Muscle of leg (tissue), 11 donors: ENCODE data around the gene KRTAP10-3. TPM values are rescaled to one million over a fixed set of nuclear protein-coding genes. Genes with fewer than 3 reads are reported as not detected.
A peak's percentile ranks its signal among the peaks of the same experiment; 100 is the strongest.
"Not testable (repeated sequence)": the region's sequence is repeated elsewhere in the genome, so short reads cannot be mapped to it uniquely, and the experiment has no call there.

ENCODE experiments used
- DNase-seq: peaks from one replicate; pipeline ENCODE4 v3.0.0; 2013
- H3K27ac ChIP-seq: one replicate; pipeline ENCODE4 v1.5.1; 2013; ENCODE audit warnings: mild to moderate bottlenecking, low read length, control low read depth
- H3K27me3 ChIP-seq: one replicate; pipeline ENCODE4 v1.6.1; 2013; ENCODE audit warnings: low read length; ENCODE audit not compliant: control insufficient read depth, insufficient read depth
- H3K36me3 ChIP-seq: one replicate; pipeline ENCODE4 v1.6.1; 2013; ENCODE audit warnings: low read length; ENCODE audit not compliant: control insufficient read depth, insufficient read depth
- H3K4me1 ChIP-seq: one replicate; pipeline ENCODE4 v1.6.1; 2013; ENCODE audit warnings: low read length; ENCODE audit not compliant: control insufficient read depth, insufficient read depth
- H3K4me3 ChIP-seq: one replicate; pipeline ENCODE4 v1.5.1; 2013; ENCODE audit warnings: low read length, control low read depth
- H3K9me3 ChIP-seq: replicated peaks from 2 replicates; pipeline ENCODE4 v1.6.1; 2013; ENCODE audit warnings: low read depth, low read length; ENCODE audit not compliant: control insufficient read depth
- WGBS: methylation state at CpG from one replicate; pipeline ENCODE4 v1.1.5; 2013; ENCODE audit warnings: missing lambda C conversion rate; ENCODE audit not compliant: insufficient coverage; 5-methylcytosine and 5-hydroxymethylcytosine counted together
- polyA plus RNA-seq, 8 donors: library from polyadenylated mRNA; unstranded; fragments of 120-200 nt; gene quantifications; one replicate each; pipeline versions ENCODE4 v1.2.1 to v1.2.3, GENCODE V29; 2013; ENCODE audit warnings: inconsistent platforms in 1 of 8, low replicate concordance in 1 of 8; ENCODE audit not compliant: insufficient read length in 8 of 8, insufficient read depth in 1 of 8
- total RNA-seq: library from RNA; stranded (reverse); fragments of 120-200 nt; gene quantifications from one replicate; pipeline ENCODE4 v1.2.4, GENCODE V29; 2013

The KRTAP10-3 gene
- total and polyA plus RNA-seq, 9 donors: not detected

DNA sequence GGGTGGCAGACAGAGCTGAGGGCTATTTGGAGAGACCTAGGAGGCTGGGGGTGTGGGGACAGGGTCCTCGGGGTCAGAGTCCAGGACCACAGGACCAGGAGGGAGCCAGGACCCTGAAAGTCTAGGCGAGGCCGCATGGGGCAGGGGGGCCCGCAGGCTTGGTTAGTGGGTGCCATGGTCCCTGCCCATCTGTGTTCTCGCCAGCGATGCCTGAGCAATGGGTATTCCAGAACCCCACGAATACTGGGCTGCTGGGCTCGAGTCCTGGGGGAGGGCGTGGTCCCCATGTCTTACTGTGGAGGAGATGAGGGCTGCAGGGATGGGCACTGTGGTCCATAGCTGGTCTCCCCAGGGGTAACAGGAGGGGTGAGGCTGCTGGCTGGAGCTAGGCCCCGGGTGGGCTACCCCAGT is 31.7 kb upstream of the KRTAP10-3 start:
- 100% methylated on average over 2 of the region's 10 CpGs for WGBS

DNA sequence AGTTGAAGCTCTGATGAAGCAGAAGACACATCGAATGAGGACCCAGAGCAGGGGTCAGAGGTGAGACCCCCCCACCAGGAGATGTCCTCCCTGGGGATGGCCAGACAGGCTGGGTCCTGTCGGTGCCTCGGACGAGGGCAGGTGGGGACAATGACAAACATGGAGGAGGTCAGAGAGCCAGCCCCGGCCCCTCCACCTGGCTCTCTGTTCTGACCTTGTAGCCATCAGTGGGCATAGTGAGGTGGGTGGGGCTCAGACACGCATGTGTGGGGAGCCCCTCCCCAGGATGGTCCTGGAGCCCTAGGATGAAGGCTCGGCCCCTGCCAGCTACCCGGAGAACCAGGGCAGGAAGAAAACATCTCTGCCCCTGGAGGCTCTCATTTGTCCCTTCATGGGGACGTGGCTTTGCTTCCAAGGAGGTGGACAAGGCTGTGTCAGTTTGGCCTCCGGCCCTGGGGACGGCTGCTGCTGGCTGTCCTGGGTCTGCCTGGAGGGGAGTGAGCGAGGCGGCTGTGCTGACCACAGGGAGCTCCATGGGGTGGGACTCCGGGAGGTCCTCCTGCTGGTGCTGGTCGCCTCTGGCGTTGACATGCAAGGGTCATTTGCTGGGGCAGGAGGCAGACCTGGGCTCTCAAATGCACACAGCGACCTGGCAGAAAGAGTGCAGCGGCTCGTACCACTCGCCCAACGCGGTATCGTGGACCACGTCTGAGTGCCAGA is 31.2 kb upstream of the KRTAP10-3 start:
- H3K4me3 ChIP-seq: no peak overlapping the region
- no peak for DNase-seq
- H3K27ac ChIP-seq: no peak overlapping the region
- H3K27me3 ChIP-seq: peaks cover 14% of the 10 kb centered on the region
- H3K9me3 ChIP-seq: no peaks in the 10 kb centered on the region
- H3K36me3 ChIP-seq: no peaks in the 10 kb centered on the region
- 74% methylated on average over 20 of the region's 24 CpGs for WGBS
- H3K4me1 ChIP-seq: peaks cover 16% of the 10 kb centered on the region

More for the DNA sequence above, 31.7 kb upstream of the KRTAP10-3 start:
- Histone ChIP-seq H3K36me3 (no peaks in the 10 kb centered on the region), H3K27ac (no peak overlapping the region), H3K27me3 (peaks cover 10% of the 10 kb centered on the region), H3K9me3 (no peaks in the 10 kb centered on the region), H3K4me3 (no peak overlapping the region), H3K4me1 (peaks cover 16% of the 10 kb centered on the region)
- DNase-seq: no peak

DNA sequence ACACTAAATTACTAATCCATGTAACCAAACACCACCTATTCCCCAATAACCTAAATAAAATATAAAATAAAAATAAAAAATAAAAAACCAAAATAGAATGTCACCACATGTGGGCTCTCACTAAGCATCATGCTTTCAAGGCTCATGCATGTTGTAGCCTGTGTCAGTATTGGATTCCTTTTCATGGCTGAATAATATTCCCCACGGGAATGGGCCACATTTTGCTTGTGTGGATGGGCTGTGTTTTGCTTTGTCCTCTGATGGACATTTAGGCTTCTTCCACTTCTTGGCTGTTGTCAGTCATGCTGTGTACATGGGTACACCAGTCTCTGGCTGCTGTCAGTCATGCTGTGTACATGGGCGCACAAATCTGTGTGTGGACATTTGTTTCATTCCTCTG is 30.5 kb upstream of the KRTAP10-3 start:
- WGBS: 100% methylated on average over 1 of the region's 2 CpGs
- H3K4me1 ChIP-seq: peaks cover 16% of the 10 kb centered on the region
- H3K27ac ChIP-seq: no peak overlapping the region
- no peaks in the 10 kb centered on the region for H3K36me3 ChIP-seq
- DNase-seq: no peak
- peaks cover 14% of the 10 kb centered on the region for H3K27me3 ChIP-seq
- no peak overlapping the region for H3K4me3 ChIP-seq
- no peaks in the 10 kb centered on the region for H3K9me3 ChIP-seq

DNA sequence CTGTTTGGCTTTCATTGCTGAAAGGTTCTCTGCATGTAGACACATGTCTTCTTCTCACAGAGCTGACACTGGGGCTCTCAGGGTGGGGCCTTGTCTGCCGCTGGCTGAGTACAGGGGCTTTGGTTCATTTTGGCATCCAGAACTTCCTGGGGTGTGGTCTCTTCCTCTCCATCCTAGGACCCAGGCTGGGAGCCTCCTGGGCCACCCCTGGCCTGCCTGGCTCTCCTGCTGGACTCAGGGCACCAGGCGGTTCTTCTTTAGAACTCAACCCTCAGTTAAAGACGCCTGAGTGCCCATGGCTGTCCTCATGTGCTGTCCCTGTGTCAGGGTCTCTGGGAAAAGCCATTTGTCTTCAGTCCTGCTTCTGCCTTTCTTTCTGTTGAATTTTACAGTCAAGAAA is 27.3 kb upstream of the KRTAP10-3 start:
- 84% methylated on average over 3 of the region's 3 CpGs for WGBS
- DNase-seq: no peak
- Histone ChIP-seq H3K27me3 (peaks cover 22% of the 10 kb centered on the region), H3K4me1 (no peaks in the 10 kb centered on the region), H3K27ac (no peak overlapping the region), H3K36me3 (no peaks in the 10 kb centered on the region), H3K9me3 (peaks cover 10% of the 10 kb centered on the region), H3K4me3 (no peak overlapping the region)

DNA sequence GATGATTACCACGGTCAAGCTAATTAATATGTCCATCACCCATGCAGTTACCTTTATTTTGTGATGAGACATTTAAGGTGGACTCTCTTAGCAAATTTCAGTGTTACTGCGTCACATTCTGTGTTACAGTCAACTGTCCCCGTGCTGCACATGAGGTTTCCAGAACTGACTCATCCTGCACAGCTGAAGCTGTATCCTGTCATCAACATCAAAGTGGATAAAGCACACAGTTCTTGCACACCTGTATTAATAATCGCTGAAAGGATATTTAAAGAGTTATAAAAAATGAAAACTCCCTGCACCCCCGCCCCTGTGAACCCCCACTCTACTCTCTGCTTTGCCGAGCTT is 25.2 kb upstream of the KRTAP10-3 start:
- WGBS: 63% methylated on average over 1 of the region's 6 CpGs
- H3K36me3 ChIP-seq: no peaks in the 10 kb centered on the region
- DNase-seq: no peak

DNA sequence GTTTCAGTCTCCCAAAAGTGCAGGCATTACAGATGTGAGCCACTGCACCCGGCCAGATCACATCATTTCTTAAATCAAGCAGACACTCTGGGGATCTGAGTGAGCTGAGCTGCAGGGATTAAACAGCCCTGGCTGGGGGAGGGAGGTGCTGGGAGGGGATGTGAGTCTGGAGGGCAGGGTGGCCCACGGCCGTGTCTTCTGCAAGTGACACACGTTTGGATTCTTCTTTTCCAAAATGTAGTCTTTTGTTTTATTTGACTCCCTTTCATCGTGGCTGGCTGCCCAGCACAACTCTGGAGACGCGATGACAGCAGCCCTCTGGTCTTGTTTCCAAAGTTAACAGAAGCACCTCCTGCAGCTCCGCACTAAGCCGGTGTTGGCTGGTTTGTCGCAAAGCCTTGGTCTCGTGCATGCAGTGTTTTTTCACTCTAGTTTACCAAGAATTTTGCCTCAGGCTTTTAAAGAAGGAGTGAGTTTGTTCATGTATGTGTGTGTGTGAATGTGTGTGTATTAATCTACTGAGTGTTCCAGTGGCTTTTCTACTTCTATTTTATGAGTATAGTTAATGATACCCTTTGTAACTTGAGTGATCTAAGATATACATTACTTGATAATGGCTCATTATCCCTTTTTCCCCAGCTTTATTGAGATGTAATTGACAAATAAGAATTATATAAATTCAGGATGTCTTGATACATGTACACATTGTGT is 24.6 kb upstream of the KRTAP10-3 start:
- DNase-seq: peak; percentile 50
- peaks cover 14% of the 10 kb centered on the region for H3K9me3 ChIP-seq
- no peaks in the 10 kb centered on the region for H3K4me1 ChIP-seq
- no peaks in the 10 kb centered on the region for H3K36me3 ChIP-seq
- WGBS: 12% methylated on average over 5 of the region's 11 CpGs
- no peak overlapping the region for H3K27ac ChIP-seq
- H3K27me3 ChIP-seq: peaks cover 24% of the 10 kb centered on the region
- no peak overlapping the region for H3K4me3 ChIP-seq

More for the DNA sequence above, 25.2 kb upstream of the KRTAP10-3 start:
- Histone ChIP-seq H3K27me3 (peaks cover 24% of the 10 kb centered on the region), H3K4me3 (no peak overlapping the region), H3K4me1 (no peaks in the 10 kb centered on the region), H3K27ac (no peak overlapping the region), H3K9me3 (peaks cover 14% of the 10 kb centered on the region)

DNA sequence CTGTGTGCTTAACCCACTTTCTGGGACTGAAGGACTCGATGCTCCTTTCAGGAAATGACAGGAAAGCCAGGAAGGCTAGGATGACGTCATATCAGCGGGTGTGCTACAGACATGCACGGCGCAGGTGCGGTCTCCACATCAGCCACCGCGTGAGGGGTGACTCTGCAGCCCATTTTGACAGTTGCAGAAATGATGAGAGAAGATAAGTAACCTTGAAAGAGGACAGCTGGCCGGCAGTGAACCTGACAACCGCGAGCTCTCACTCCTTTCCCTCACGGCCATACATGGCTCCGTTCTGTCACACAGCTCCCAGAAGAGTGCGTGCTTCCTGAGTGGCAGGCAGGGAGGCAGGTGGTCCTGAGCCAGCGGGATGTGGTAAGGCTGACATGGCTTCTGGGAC is 23.5 kb upstream of the KRTAP10-3 start:
- Histone ChIP-seq H3K27ac (no peak overlapping the region), H3K4me3 (no peak overlapping the region), H3K36me3 (no peaks in the 10 kb centered on the region), H3K27me3 (peaks cover 24% of the 10 kb centered on the region), H3K4me1 (no peaks in the 10 kb centered on the region), H3K9me3 (peaks cover 18% of the 10 kb centered on the region)
- WGBS: 85% methylated on average over 10 of the region's 15 CpGs
- DNase-seq: no peak

DNA sequence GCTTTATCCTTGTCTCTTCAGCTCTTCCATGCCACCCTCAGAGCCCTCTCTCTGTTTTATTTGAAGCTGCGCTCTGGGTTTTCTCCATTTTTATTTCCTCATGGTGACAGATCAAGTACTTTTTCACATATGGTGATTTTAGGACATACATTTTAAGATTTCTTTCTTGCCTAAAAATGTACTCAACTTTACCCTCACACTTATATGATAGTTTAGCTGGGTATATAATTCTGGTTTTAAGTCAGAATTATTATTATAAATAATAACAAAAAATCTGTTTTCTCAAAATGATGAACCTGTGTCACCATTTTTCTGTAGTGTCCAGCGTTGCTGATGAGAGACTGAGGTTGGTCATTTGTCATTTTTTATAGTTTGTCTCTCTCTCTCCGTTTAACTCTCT is 22.6 kb upstream of the KRTAP10-3 start:
- Histone ChIP-seq H3K27ac (no peak overlapping the region), H3K4me1 (no peaks in the 10 kb centered on the region), H3K9me3 (peaks cover 25% of the 10 kb centered on the region), H3K4me3 (no peak overlapping the region), H3K27me3 (peaks cover 20% of the 10 kb centered on the region), H3K36me3 (no peaks in the 10 kb centered on the region)
- WGBS: no CpG with 5 or more reads among the region's 3 CpGs
- DNase-seq: no peak

DNA sequence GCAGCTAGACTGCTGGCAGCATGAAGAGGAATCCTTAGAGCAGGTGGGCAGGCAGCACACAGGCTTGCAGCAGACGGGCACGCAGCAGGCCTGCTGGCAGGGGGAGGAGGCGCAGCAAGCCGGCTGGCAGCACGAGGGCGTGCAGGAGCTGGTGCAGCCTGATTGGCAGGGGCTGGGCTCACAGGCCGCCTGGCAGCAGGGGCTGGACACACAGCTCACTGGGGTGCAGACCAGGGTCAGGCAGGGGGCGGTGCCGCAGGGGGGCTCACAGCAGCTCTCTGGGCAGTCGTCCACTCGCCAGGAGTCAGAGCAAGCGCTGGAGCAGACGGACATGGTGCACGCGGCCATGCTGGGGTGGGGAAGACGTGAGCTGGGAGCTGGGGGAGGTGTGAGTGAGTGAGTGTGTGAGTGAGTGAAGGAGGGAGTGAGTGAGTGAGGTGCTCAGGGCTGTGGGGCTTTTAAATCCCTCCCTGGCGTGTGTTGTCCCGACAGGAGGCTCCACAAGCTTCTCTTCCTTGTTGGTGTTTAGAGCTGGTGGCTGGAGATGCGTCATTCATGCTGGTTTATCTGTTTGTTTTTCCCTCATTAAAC is 21.7 kb upstream of the KRTAP10-3 start, which contains the start of gene KRTAP10-5:
TSS of gene KRTAP10-5 (minus strand) at position 374 of the 591 bp plus-strand sequence. CDS start at position 348, 26 bp downstream.
- H3K4me1 ChIP-seq, H3K27ac ChIP-seq, H3K4me3 ChIP-seq, DNase-seq, H3K36me3 ChIP-seq: not testable (repeated sequence)
- H3K9me3 ChIP-seq: peaks cover 25% of the 10 kb centered on the region
- 41% methylated on average over 16 of the region's 19 CpGs for WGBS
- H3K27me3 ChIP-seq: peaks cover 14% of the 10 kb centered on the region

DNA sequence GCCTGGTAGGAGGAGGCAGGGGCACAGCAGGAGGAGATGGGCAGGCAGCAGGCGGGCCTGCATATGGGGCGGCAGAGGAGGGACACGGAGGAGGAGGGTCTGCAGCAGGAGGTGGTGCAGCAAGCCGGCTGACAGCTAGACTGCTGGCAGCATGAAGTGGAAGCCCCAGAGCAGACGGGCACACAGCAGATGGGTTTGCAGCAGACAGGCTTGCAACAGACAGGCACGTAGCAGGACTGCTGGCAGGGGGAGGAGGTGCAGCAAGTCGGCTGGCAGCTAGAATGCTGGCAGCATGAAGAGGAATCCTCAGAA is 21.2 kb upstream of the KRTAP10-3 start:
- H3K9me3 ChIP-seq: peaks cover 25% of the 10 kb centered on the region
- no peak for DNase-seq
- peaks cover 10% of the 10 kb centered on the region for H3K27me3 ChIP-seq
- H3K36me3 ChIP-seq: no peaks in the 10 kb centered on the region
- 73% methylated on average over 7 of the region's 7 CpGs for WGBS
- H3K27ac ChIP-seq: no peak overlapping the region
- H3K4me1 ChIP-seq: no peaks in the 10 kb centered on the region
- no peak overlapping the region for H3K4me3 ChIP-seq
